ENCODE measurements around the gene MFAP4.

Gene MFAP4

DNA sequence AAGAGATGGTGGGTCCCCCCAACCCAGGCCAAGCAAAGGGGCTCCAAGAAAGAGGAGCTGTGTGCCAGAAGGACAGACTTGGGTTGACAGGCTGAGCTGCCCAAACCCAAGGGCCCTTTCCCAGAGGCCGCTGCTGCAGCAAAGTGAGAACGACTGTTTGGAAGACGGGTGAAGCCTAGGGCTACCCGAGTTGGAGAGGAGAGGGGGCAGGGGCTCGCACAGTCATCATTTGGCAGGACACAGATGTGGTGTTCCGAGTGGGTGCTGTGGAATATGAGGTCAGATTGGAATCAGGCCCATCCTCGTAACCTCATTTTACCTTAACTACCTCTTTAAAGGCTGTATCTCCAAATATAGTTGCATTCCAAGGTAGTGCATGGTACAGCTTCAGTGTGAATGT is 5.3 kb upstream of the MFAP4 start:
- TF ChIP-seq, protein P1, sequence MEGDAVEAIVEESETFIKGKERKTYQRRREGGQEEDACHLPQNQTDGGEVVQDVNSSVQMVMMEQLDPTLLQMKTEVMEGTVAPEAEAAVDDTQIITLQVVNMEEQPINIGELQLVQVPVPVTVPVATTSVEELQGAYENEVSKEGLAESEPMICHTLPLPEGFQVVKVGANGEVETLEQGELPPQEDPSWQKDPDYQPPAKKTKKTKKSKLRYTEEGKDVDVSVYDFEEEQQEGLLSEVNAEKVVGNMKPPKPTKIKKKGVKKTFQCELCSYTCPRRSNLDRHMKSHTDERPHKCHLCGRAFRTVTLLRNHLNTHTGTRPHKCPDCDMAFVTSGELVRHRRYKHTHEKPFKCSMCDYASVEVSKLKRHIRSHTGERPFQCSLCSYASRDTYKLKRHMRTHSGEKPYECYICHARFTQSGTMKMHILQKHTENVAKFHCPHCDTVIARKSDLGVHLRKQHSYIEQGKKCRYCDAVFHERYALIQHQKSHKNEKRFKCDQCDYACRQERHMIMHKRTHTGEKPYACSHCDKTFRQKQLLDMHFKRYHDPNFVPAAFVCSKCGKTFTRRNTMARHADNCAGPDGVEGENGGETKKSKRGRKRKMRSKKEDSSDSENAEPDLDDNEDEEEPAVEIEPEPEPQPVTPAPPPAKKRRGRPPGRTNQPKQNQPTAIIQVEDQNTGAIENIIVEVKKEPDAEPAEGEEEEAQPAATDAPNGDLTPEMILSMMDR (conservative IDR thresholded peaks at IDR 0.05; ENCODE audit: low read depth, low read length) = no peak
- no peak for DNase-seq (ENCODE audit: low read depth)

DNA sequence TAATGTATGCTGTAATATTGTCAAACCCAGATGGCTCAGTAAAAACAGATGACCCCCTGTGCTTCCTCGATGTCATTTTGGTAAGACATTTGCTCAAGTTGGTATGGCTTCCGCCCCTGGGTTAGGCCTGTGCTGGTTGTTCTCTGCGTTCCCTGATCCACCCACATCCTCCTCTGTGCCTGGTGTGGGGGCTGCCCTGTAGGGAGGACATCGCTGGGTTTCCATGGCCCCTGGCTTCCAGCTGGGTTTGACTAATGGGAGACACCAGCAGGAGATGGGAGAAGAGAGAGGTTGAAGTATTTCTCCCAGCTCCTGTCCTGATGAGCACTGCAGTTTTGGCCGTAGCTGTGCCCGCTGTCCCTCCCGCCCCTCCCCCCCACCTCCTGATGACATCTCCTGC is 4.4 kb upstream of the MFAP4 start:
- no peak for DNase-seq (ENCODE audit: low read depth)
- H3K4me3 ChIP-seq (ENCODE audit: low read depth, low read length) = no peak overlapping the region
- TF ChIP-seq, protein P1 (conservative IDR thresholded peaks at IDR 0.05; ENCODE audit: low read depth, low read length) = no peak

More for the DNA sequence above, 5.3 kb upstream of the MFAP4 start:
- no peak overlapping the region for H3K4me3 ChIP-seq (ENCODE audit: low read depth, low read length)

DNA sequence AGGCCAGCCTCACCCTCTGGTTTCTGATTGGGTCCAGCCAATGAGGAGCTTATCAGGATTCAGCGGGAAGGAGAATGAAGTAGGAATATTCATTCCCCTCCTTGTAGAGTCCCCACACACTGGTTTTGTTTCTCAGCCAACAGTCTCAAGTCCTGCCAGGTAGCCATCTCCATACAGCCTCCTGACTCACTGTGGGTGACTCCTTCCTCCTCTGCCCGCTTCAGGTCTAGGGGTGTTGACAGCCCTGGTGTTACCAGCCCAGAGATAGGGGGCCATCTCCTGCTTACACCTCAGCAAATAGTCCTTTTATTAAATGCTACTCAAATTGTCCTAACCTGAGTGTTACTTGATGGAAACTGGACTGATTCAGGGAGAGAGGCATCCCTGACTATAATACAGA is 4.0 kb upstream of the MFAP4 start:
- TF ChIP-seq, protein P1 (conservative IDR thresholded peaks at IDR 0.05; ENCODE audit: low read depth, low read length) = no peak
- no peak overlapping the region for H3K4me3 ChIP-seq (ENCODE audit: low read depth, low read length)
- DNase-seq (ENCODE audit: low read depth) = no peak

DNA sequence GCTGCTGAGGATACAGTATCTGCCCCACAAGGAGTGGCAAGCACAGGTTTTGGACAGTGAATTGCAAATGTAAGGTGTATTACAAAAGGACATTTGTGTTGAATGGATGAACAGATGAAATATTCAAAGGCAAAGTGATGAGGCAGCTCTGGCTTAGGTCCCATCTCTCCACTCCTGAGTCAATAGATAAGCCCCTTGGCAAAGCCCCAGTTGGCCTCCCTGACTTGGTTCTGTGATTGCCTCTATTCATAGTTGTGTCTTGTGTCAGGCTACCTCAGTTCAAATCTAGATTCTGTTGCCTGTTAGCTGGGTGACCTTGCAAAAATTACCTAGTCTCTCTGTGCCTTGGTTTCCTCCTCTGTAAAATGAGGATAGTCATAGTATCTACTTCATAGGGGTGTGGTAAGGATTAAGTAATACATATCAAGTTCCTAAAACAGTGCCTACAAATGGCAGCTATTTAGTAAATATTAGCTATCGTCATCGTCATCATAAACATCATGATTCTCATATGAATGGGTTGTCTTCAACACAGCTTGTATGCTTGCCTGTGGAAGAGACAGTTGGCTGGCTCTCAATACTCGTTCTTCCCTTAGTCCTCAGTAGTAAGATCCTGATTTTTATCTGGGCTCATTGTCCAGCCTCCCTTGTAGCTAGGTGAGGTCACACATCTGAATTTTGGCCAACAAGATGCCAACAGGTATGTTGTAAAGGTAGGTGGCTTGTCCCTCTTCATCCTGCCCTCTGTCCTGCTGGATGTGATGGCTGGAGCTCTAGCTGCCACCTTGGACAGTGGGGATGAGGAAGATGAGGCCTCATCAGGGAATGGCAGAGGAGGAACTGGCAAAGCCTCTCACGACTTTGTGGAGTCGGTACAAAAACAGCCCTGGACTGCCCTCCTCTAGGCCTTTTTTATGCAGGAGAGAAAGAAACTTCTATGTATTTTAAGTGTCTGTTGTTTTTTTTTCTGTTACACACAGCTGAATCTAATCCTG is 2.1 kb upstream of the MFAP4 start:
- DNase-seq (ENCODE audit: low read depth) = no peak
- H3K4me3 ChIP-seq (ENCODE audit: low read depth, low read length) = no peak overlapping the region
- TF ChIP-seq, protein P1 (conservative IDR thresholded peaks at IDR 0.05; ENCODE audit: low read depth, low read length) = no peak

DNA sequence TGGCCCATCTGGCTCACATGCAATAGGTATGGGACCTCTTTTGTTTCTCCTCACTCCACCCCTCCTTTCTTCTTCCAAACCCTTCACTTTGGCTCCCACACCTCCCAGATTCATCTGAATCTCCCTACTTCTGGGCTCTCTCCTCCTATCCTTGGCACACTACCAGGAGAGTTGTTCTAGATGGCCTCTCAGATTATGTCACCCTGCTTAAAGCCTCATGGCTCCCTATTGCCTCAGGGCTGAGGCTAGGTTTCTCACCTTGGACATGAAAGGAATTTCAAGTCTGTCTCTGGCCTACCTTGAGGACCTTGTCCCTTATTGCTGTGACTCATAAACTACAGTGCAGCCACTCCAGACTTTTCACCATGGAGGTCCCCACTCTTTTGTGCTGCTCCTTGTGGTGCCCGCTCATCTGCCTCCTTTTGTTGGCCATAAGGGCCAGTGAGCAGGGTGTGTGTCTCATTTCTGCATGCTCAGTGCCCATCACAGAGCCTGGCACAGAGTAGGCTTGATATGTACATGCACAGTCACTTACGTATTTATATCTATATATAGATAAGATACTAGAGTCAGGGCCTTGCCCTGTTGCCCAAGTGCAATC is 1.0 kb upstream of the MFAP4 start:
- TF ChIP-seq, protein P1 (conservative IDR thresholded peaks at IDR 0.05; ENCODE audit: low read depth, low read length) = no peak
- peak; percentile 86 for DNase-seq (ENCODE audit: low read depth)
- H3K4me3 ChIP-seq (ENCODE audit: low read depth, low read length) = no peak overlapping the region

DNA sequence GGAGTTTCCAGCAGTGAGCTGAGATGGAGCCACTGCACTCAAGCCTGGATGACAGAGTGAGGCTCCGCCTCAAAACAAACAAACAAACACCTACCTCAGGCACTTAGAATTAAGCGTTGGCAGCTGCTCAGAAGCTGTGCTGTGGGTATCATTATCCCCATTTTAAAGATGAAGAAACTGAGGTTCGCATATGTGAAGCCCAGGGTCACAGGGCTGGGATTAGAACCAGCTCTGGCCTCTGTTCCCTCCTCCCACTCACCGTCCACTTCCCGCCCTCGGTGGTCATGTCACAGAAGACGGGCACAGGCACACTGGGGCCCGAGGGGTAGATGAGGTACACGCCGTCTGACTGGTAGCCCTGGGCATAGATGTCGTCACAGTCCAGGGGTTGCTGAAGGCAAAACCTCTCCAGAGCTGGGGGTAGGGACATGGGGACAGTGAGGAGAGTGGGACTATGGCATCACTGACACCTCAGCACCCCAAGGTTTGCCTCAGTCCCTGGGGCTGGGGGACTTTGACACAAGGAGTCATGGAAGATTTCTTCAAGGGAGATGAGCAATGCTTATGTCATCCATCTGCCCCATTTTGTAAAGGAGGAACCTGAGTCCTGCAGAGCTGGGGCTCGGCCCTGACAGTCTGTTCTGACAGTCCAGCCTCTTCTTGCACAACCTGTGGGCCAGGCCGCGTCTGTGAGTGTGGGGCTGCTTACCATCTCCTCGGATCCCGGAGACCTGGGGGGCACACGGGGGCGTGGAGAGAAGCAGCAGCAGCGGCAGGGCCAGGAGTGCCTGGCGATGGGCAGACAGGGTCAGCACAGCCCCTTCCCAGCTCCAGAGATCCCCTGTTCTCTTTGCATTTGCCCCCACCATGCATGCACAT is 700 bp downstream of the MFAP4 start:
- TF ChIP-seq, protein P1 (conservative IDR thresholded peaks at IDR 0.05; ENCODE audit: low read depth, low read length) = no peak
- peak; percentile 95 for DNase-seq (ENCODE audit: low read depth)
- peak overlapping the region; percentile 64 for H3K4me3 ChIP-seq (ENCODE audit: low read depth, low read length)
